LNCaP clone FGC (cell line): ENCODE data around the gene CFAP77.

Experiments used
- DNase-seq: peaks from one replicate; pipeline ENCODE4 v3.0.0-alpha.2; 2011; ENCODE audit warnings: low read depth
- H3K4me3 ChIP-seq: 2 replicates; pipeline ENCODE4 v1.5.1; 2011; ENCODE audit warnings: mild to moderate bottlenecking, low read depth, low read length, control low read depth
- TF ChIP-seq, protein P1 (sequence below): IDR thresholded peaks from 2 replicates; pipeline ENCODE4 v1.5.1; 2012; ENCODE audit warnings: mild to moderate bottlenecking; ENCODE audit not compliant: control insufficient read depth, insufficient read depth; ENCODE audit errors: extremely low read depth

The CFAP77 gene

GRCh38 chr9:132447346-132447745, 37.3 kb downstream of the CFAP77 start:
- H3K4me3 ChIP-seq = no peak overlapping the region
- no peak for DNase-seq
- TF ChIP-seq, protein P1, sequence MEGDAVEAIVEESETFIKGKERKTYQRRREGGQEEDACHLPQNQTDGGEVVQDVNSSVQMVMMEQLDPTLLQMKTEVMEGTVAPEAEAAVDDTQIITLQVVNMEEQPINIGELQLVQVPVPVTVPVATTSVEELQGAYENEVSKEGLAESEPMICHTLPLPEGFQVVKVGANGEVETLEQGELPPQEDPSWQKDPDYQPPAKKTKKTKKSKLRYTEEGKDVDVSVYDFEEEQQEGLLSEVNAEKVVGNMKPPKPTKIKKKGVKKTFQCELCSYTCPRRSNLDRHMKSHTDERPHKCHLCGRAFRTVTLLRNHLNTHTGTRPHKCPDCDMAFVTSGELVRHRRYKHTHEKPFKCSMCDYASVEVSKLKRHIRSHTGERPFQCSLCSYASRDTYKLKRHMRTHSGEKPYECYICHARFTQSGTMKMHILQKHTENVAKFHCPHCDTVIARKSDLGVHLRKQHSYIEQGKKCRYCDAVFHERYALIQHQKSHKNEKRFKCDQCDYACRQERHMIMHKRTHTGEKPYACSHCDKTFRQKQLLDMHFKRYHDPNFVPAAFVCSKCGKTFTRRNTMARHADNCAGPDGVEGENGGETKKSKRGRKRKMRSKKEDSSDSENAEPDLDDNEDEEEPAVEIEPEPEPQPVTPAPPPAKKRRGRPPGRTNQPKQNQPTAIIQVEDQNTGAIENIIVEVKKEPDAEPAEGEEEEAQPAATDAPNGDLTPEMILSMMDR = no peak

- no peak for DNase-seq
- TF ChIP-seq, protein P1 = no peak
- no peak overlapping the region for H3K4me3 ChIP-seq
Observed at GRCh38 chr9:132447902-132448301, 37.9 kb downstream of the CFAP77 start.

DNA sequence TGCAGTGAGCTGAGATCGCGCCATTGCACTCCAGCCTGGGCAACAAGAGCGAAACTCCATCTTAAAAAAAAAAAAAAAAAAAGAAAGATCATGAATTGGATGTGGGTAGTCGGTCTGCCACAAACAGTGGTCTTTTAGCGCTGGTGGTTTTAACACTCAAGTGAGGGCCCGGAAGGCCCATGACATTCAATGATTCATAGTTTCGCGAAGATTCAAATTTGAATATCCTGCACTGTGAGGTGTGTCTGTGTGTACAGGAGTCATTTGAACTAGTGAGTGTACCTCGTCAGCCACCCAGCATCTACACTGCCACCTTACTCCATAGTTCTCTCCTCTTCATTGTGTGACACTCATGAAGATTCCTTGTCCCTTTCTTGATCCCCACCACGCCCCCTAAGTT, 41.3 kb downstream of the CFAP77 start:
- DNase-seq = no peak
- TF ChIP-seq, protein P1 = no peak
- H3K4me3 ChIP-seq = no peak overlapping the region

DNA sequence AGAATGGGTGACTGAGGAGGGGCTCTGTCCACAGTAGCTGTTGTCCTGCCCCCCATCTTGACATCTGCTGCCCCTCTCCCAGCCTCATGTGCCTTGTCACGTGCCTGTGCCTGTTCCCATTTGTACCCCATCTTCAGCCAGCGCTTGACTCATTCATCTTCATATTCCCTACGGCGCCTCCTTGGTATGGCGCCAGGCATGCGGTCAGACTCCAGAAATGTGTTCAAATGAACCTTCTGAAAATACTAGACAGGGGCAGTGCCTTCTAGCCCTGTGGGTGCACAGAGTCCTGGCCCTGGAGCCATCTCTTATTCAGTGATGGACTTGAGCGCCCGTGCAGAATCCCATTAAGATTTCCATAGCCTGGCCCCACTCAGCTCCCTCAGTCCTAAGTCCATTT, 46.2 kb downstream of the CFAP77 start:
- H3K4me3 ChIP-seq = no peak overlapping the region
- DNase-seq = no peak
- TF ChIP-seq, protein P1 = no peak

- DNase-seq = no peak
- TF ChIP-seq, protein P1 = no peak
- no peak overlapping the region for H3K4me3 ChIP-seq
Observed at GRCh38 chr9:132457504-132458236, 47.7 kb downstream of the CFAP77 start.

GRCh38 chr9:132458432-132458831, 48.4 kb downstream of the CFAP77 start:
- TF ChIP-seq, protein P1 = no peak
- H3K4me3 ChIP-seq = no peak overlapping the region
- DNase-seq = no peak

DNA sequence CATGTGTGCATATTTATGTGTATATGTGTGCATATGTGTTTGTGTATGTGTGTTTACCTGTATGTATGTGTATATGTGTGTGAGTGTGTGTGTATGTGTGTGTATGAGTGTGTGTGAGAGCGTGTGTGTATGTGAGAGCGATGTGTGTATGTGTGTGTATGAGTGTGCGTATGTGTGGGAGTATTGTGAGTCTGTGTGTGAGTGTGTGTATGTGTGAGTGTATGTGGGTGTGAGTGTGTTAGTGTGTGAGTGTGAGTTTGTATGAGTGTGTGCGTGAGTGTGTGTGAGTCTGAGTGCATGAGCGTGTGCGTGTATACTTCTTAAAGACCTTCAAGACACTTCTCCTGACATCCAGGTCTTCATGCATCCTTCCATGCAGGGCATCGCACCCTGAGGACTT, 49.6 kb downstream of the CFAP77 start:
- TF ChIP-seq, protein P1 = no peak
- no peak overlapping the region for H3K4me3 ChIP-seq
- no peak for DNase-seq
